ENCODE data around the gene FXYD5. TPM values are rescaled to one million over a fixed set of nuclear protein-coding genes. Genes with fewer than 3 reads are reported as not detected.

Gene FXYD5
- total RNA-seq, 1 experiment from 2014 or later: 760 TPM

GRCh38 chr19:35214766-35215422 lies 60.4 kb downstream of the FXYD5 start:
- Mint-ChIP-seq H3K4me1 (ENCODE audit: low read depth, unreplicated experiment) (peaks cover 30% of the 10 kb centered on the region), H3K27me3 (ENCODE audit: unreplicated experiment) (no peaks in the 10 kb centered on the region), H3K36me3 (ENCODE audit: insufficient read depth, unreplicated experiment) (peaks cover 8% of the 10 kb centered on the region), H3K9me3 (ENCODE audit: low read depth, unreplicated experiment) (peaks cover 4% of the 10 kb centered on the region), H3K4me3 (ENCODE audit: low read depth, unreplicated experiment) (no peak overlapping the region), H3K27ac (ENCODE audit: unreplicated experiment) (peak overlapping the region; percentile 75)
- DNase-seq: no peak
- no TSS peak for BruUV-seq (replicated peaks)
- intact Hi-C loops (cut with micrococcal nuclease; ENCODE audit: unreplicated experiment): loop anchor here (2.0 to 10.0 kb wide), 3 partner anchors 34 to 150 kb away; partner anchors contain the start of gene LSR
- no peak for TF ChIP-seq CTCF (IDR thresholded peaks at IDR 0.05; ENCODE audit: unreplicated experiment)
- CTCF ChIA-PET: interaction anchor here (1.1 to 1.4 kb wide), 2 partner anchors 77 to 159 kb away, joined by 3 read pairs; no protein-coding TSS in a partner anchor

- intact Hi-C loops (cut with micrococcal nuclease; ENCODE audit: unreplicated experiment): loop anchor here (5.0 to 10.0 kb wide), 2 partner anchors 54 to 151 kb away; no protein-coding TSS in a partner anchor
- no peak for DNase-seq
- no peak for TF ChIP-seq CTCF (IDR thresholded peaks at IDR 0.05; ENCODE audit: unreplicated experiment)
- Mint-ChIP-seq H3K4me3 (ENCODE audit: low read depth, unreplicated experiment) (no peak overlapping the region), H3K27ac (ENCODE audit: unreplicated experiment) (no peak overlapping the region), H3K9me3 (ENCODE audit: low read depth, unreplicated experiment) (peaks cover 4% of the 10 kb centered on the region), H3K27me3 (ENCODE audit: unreplicated experiment) (no peaks in the 10 kb centered on the region), H3K36me3 (ENCODE audit: insufficient read depth, unreplicated experiment) (peaks cover 8% of the 10 kb centered on the region), H3K4me1 (ENCODE audit: low read depth, unreplicated experiment) (peaks cover 38% of the 10 kb centered on the region)
- CTCF ChIA-PET: interaction anchor here (0.7 to 2.1 kb wide), 5 partner anchors 17 to 79 kb away, joined by 3 to 16 read pairs (median 3); no protein-coding TSS in a partner anchor
- BruUV-seq (replicated peaks): no TSS peak
These were observed 61.7 kb downstream of the FXYD5 start for GRCh38 chr19:35216016-35216832.

DNA sequence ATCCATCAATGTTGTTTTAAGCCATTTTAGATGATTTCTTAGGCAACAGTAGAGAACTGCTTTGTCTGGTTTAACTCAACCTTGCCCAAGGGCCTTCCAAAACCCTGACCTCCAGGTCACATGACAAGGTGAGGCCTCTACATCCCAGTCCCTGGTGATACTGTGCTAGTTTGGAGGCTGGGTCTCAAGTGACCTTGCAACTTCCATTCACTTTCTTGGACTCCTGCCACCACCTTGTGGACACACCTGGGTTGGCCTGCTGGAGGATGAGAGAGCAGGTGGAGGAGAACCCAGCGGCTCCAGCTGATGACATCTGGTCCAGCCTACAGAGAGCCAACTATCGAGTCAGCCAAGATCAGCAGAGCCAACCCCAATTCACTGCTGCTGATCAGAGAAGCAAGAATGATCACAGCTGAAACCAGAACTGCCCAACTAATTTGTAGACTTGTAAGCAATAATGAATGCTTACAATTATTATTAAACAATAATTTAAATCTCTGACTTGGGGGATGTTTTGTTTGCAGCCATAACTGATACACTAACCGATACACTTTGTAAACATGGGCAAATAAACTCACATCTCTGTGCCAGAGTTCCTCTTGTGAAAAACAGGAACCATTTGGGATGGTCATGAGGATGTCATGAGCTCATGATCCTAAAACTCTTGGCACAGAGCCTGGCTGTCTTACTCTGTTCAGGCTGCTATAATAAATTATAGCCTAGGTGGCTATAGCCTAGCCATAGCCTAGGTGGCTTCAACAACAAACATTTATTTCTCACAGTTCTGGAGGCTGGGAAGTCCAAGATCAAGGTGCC lies 62.5 kb downstream of the FXYD5 start:
- intact Hi-C loops (cut with micrococcal nuclease; ENCODE audit: unreplicated experiment): loop anchor here (5.0 to 10.0 kb wide), 2 partner anchors 55 to 152 kb away; no protein-coding TSS in a partner anchor
- Mint-ChIP-seq H3K27ac (ENCODE audit: unreplicated experiment) (no peak overlapping the region), H3K4me3 (ENCODE audit: low read depth, unreplicated experiment) (no peak overlapping the region), H3K36me3 (ENCODE audit: insufficient read depth, unreplicated experiment) (peaks cover 8% of the 10 kb centered on the region), H3K4me1 (ENCODE audit: low read depth, unreplicated experiment) (peaks cover 37% of the 10 kb centered on the region), H3K9me3 (ENCODE audit: low read depth, unreplicated experiment) (peaks cover 4% of the 10 kb centered on the region), H3K27me3 (ENCODE audit: unreplicated experiment) (no peaks in the 10 kb centered on the region)
- BruUV-seq (replicated peaks): no TSS peak
- peak; percentile 66 for DNase-seq
- CTCF ChIA-PET: interaction anchor here (0.5 to 2.1 kb wide), 5 partner anchors 17 to 260 kb away, joined by 3 to 16 read pairs (median 6); partner anchors contain the start of gene FXYD5
- peak; percentile 19 for TF ChIP-seq CTCF (IDR thresholded peaks at IDR 0.05; ENCODE audit: unreplicated experiment)

DNA sequence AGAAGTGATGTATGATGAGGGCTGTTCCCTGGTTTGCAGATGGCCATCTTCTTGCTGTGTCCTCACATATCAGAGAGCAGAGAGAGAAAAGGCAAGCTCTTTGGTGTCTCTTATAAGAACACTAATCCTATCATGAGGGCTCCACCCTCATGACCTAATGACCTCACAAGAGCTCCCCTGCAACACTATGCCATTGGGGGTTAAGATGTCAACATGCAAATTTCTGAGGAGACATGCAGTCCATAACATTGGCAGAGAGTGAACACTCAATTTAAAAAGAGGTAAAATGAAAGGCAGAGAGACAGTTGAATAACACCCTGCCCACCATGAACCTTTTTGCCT lies 63.1 kb downstream of the FXYD5 start:
- no peak for TF ChIP-seq CTCF (IDR thresholded peaks at IDR 0.05; ENCODE audit: unreplicated experiment)
- no peak for DNase-seq
- CTCF ChIA-PET: interaction anchor here (0.6 to 2.1 kb wide), 3 partner anchors 63 to 151 kb away, joined by 6 to 16 read pairs (median 9); partner anchors contain the start of gene FXYD5
- Mint-ChIP-seq H3K36me3 (ENCODE audit: insufficient read depth, unreplicated experiment) (peaks cover 8% of the 10 kb centered on the region), H3K27ac (ENCODE audit: unreplicated experiment) (no peak overlapping the region), H3K4me1 (ENCODE audit: low read depth, unreplicated experiment) (peaks cover 32% of the 10 kb centered on the region), H3K27me3 (ENCODE audit: unreplicated experiment) (no peaks in the 10 kb centered on the region), H3K4me3 (ENCODE audit: low read depth, unreplicated experiment) (no peak overlapping the region), H3K9me3 (ENCODE audit: low read depth, unreplicated experiment) (peaks cover 4% of the 10 kb centered on the region)
- no TSS peak for BruUV-seq (replicated peaks)
- intact Hi-C loops (cut with micrococcal nuclease; ENCODE audit: unreplicated experiment): loop anchor here (5.0 to 10.0 kb wide), 2 partner anchors 55 to 153 kb away; no protein-coding TSS in a partner anchor
